Naive thymus-derived CD4-positive, alpha-beta T cell (primary cell): ENCODE data around the gene PHF20. TPM values are rescaled to one million over a fixed set of nuclear protein-coding genes. Genes with fewer than 3 reads are reported as not detected.
A peak's percentile ranks its signal among the peaks of the same experiment; 100 is the strongest.

Source experiments
- ATAC-seq: fragments of 150-1000 bp; cut with Tn5 transposase; 2 replicates; pipeline ENCODE4 v1.10.0; 2021; ENCODE audit warnings: mild to moderate bottlenecking, moderate library complexity
- CTCF ChIA-PET: fragments of 350-600 bp; sonication (Branson Sonifier 250); formaldehyde crosslinking; loops from one replicate; lab custom pipeline; 2021; ENCODE audit warnings: antibody characterized with exemption; lab: Charles Lee
- POLR2A ChIA-PET: fragments of 350-600 bp; sonication (Branson Sonifier 250); formaldehyde crosslinking; loops from one replicate; lab custom pipeline; 2021; ENCODE audit warnings: antibody characterized with exemption, inconsistent platforms; lab: Charles Lee
- DNase-seq, 9 donors: peaks; one replicate each; pipeline versions ENCODE4 v3.0.0 to v3.0.0-alpha.2; 2020 to 2022; ENCODE audit warnings: mixed read lengths in 1 of 9
- H3K27ac ChIP-seq: one replicate; pipeline ENCODE4 v1.7.0; 2013; ENCODE audit warnings: mild to moderate bottlenecking, low read depth, low read length, moderate library complexity
- H3K27me3 ChIP-seq, 2 donors: one replicate each; pipeline ENCODE4 v1.7.0; 2013; ENCODE audit warnings: low read length in 2 of 2, mild to moderate bottlenecking in 2 of 2, moderate library complexity in 2 of 2; ENCODE audit not compliant: control insufficient read depth in 2 of 2, insufficient read depth in 2 of 2
- H3K36me3 ChIP-seq, 3 experiments: 1 replicate in 2 of 3; 2 replicates in 1 of 3; pipeline ENCODE4 v1.7.0; 2013; ENCODE audit warnings: low read length in 3 of 3, mild to moderate bottlenecking in 3 of 3, moderate library complexity in 1 of 3; ENCODE audit not compliant: insufficient read depth in 3 of 3, control insufficient read depth in 2 of 3
- H3K4me1 ChIP-seq, 2 donors: one replicate each; pipeline ENCODE4 v1.7.0; 2013; ENCODE audit warnings: low read length in 2 of 2, mild to moderate bottlenecking in 2 of 2, moderate library complexity in 1 of 2; ENCODE audit not compliant: control insufficient read depth in 2 of 2, insufficient read depth in 2 of 2
- H3K4me3 ChIP-seq: 2 replicates; pipeline ENCODE4 v1.7.0; 2013; ENCODE audit warnings: mild to moderate bottlenecking, low read length
- H3K9me3 ChIP-seq, 3 experiments: 1 replicate in 2 of 3; 2 replicates in 1 of 3; pipeline ENCODE4 v1.7.0; 2013; ENCODE audit warnings: low read length in 3 of 3; ENCODE audit not compliant: control insufficient read depth in 2 of 3
- H3K27ac Mint-ChIP-seq, 9 donors: one replicate each; pipeline ENCODE4 v1.8.0; 2020 to 2022; ENCODE audit warnings: mixed read lengths in 9 of 9, mild to moderate bottlenecking in 8 of 9, moderate library complexity in 5 of 9, inconsistent platforms in 2 of 9
- H3K27me3 Mint-ChIP-seq, 5 donors: one replicate each; pipeline ENCODE4 v1.8.0; 2021 to 2022; ENCODE audit warnings: mixed read lengths in 5 of 5, mild to moderate bottlenecking in 1 of 5
- H3K36me3 Mint-ChIP-seq, 5 donors: one replicate each; pipeline ENCODE4 v1.8.0; 2020 to 2022; ENCODE audit warnings: mixed read lengths in 5 of 5, mild to moderate bottlenecking in 3 of 5, inconsistent platforms in 1 of 5
- H3K4me1 Mint-ChIP-seq, 7 donors: one replicate each; pipeline ENCODE4 v1.8.0; 2020 to 2022; ENCODE audit warnings: mixed read lengths in 7 of 7, mild to moderate bottlenecking in 3 of 7, inconsistent platforms in 1 of 7
- H3K4me3 Mint-ChIP-seq, 10 donors: one replicate each; pipeline ENCODE4 v1.8.0; 2020 to 2022; ENCODE audit warnings: mild to moderate bottlenecking in 10 of 10, mixed read lengths in 10 of 10, moderate library complexity in 6 of 10, inconsistent platforms in 2 of 10
- H3K9me3 Mint-ChIP-seq, 11 donors: one replicate each; pipeline ENCODE4 v1.8.0; 2020 to 2022; ENCODE audit warnings: mixed read lengths in 11 of 11, mild to moderate bottlenecking in 4 of 11, inconsistent platforms in 1 of 11, moderate library complexity in 1 of 11
- intact Hi-C, 2 donors: fragments of 100-400 bp; cut with micrococcal nuclease; formaldehyde crosslinking; loops; one replicate each; pipeline ENCODE4 v1.15.1; 2023
- polyA plus RNA-seq, 2 donors: library from polyadenylated mRNA; unstranded; fragments of 300-500 nt; fragmentation: Illumina TruSeq; gene quantifications; one replicate each; pipeline ENCODE4 v1.2.3, GENCODE V29; 2021
- total RNA-seq, 6 experiments: library from RNA in 5 of 6; stranded (reverse) in 5 of 6; gene quantifications; 1 replicate in 5 of 6; 2 replicates in 1 of 6; pipeline ENCODE4 v1.2.3 and lab custom pipeline; 2021 to 2026

PHF20 gene
- total and polyA plus RNA-seq, 7 experiments from 2014 or later, result 57.5 to 157 (median 99.9) TPM

- H3K9me3 Mint-ChIP-seq, result no peaks in the 10 kb centered on the region
- ChIA-PET CTCF (no interaction called here), POLR2A (no interaction called here)
- H3K4me1 Mint-ChIP-seq, result peaks cover 0 to 5% (median 0%) of the 10 kb centered on the region in 7 donors
- H3K36me3 Mint-ChIP-seq, result peaks cover 15 to 51% (median 18%) of the 10 kb centered on the region in 5 donors
- no peaks in the 10 kb centered on the region for H3K27me3 Mint-ChIP-seq
- H3K27ac Mint-ChIP-seq, result peak overlapping the region in 1 of 9 donors; percentile 17
- Histone ChIP-seq H3K4me1 (no peaks in the 10 kb centered on the region), H3K36me3 (peaks cover 17 to 65% (median 28%) of the 10 kb centered on the region in 3 experiments), H3K4me3 (no peak overlapping the region), H3K9me3 (no peaks in the 10 kb centered on the region), H3K27me3 (no peaks in the 10 kb centered on the region), H3K27ac (no peak overlapping the region)
- DNase-seq (no peak), ATAC-seq (no peak)
- H3K4me3 Mint-ChIP-seq, result no peak overlapping the region
- intact Hi-C loops, result no loop called here
Observed at GRCh38 chr20:35917077-35917476, 145.3 kb downstream of the PHF20 start.

GRCh38 chr20:35918021-35918420 lies 146.2 kb downstream of the PHF20 start:
- H3K4me1 ChIP-seq, result no peaks in the 10 kb centered on the region
- Mint-ChIP-seq H3K36me3 (peaks cover 12 to 44% (median 18%) of the 10 kb centered on the region in 5 donors), H3K27me3 (no peaks in the 10 kb centered on the region), H3K4me1 (peaks cover 0 to 5% (median 0%) of the 10 kb centered on the region in 7 donors), H3K9me3 (no peaks in the 10 kb centered on the region), H3K4me3 (no peak overlapping the region), H3K27ac (peak overlapping the region in 3 of 9 donors; percentile 32 to 54 (median 38))
- H3K27me3 ChIP-seq, result no peaks in the 10 kb centered on the region
- ChIA-PET POLR2A (no interaction called here), CTCF (no interaction called here)
- DNase-seq (no peak), ATAC-seq (no peak)
- intact Hi-C loops, result no loop called here
- peaks cover 17 to 60% (median 28%) of the 10 kb centered on the region in 3 experiments for H3K36me3 ChIP-seq
- H3K4me3 ChIP-seq, result no peak overlapping the region
- no peaks in the 10 kb centered on the region for H3K9me3 ChIP-seq
- no peak overlapping the region for H3K27ac ChIP-seq

- no peak overlapping the region for H3K4me3 Mint-ChIP-seq
- intact Hi-C loops, result no loop called here
- H3K9me3 Mint-ChIP-seq, result no peaks in the 10 kb centered on the region
- POLR2A ChIA-PET, result no interaction called here
- H3K27me3 Mint-ChIP-seq, result no peaks in the 10 kb centered on the region
- no peaks in the 10 kb centered on the region for H3K4me1 Mint-ChIP-seq
- DNase-seq, result no peak
- Histone ChIP-seq H3K4me1 (no peaks in the 10 kb centered on the region), H3K27me3 (no peaks in the 10 kb centered on the region), H3K4me3 (no peak overlapping the region), H3K27ac (no peak overlapping the region), H3K36me3 (peaks cover 9 to 51% (median 21%) of the 10 kb centered on the region in 3 experiments), H3K9me3 (no peaks in the 10 kb centered on the region)
- ATAC-seq, result no peak
- CTCF ChIA-PET, result no interaction called here
- peak overlapping the region in 2 of 9 donors; percentile 9 to 55 for H3K27ac Mint-ChIP-seq
- H3K36me3 Mint-ChIP-seq, result peaks cover 9 to 35% (median 12%) of the 10 kb centered on the region in 5 donors
Observed at GRCh38 chr20:35920523-35920922, 148.7 kb downstream of the PHF20 start.

GRCh38 chr20:35929301-35929700 lies 157.5 kb downstream of the PHF20 start:
- Histone ChIP-seq H3K4me3 (no peak overlapping the region), H3K27me3 (no peaks in the 10 kb centered on the region), H3K9me3 (no peaks in the 10 kb centered on the region), H3K4me1 (no peaks in the 10 kb centered on the region), H3K36me3 (peaks cover 16 to 68% (median 17%) of the 10 kb centered on the region in 3 experiments), H3K27ac (no peak overlapping the region)
- Mint-ChIP-seq H3K4me1 (peaks cover 0 to 13% (median 4%) of the 10 kb centered on the region in 7 donors), H3K27me3 (no peaks in the 10 kb centered on the region), H3K27ac (peak overlapping the region in 5 of 9 donors; percentile 12 to 75 (median 48)), H3K4me3 (no peak overlapping the region), H3K36me3 (peaks cover 3 to 51% (median 31%) of the 10 kb centered on the region in 5 donors), H3K9me3 (peaks cover 0 to 3% (median 0%) of the 10 kb centered on the region in 11 donors)
- intact Hi-C loops, result no loop called here
- ATAC-seq (no peak), DNase-seq (no peak)
- CTCF ChIA-PET, result no interaction called here
- POLR2A ChIA-PET, result no interaction called here

- H3K27me3 Mint-ChIP-seq, result no peaks in the 10 kb centered on the region
- H3K36me3 Mint-ChIP-seq, result peaks cover 3 to 55% (median 19%) of the 10 kb centered on the region in 5 donors
- DNase-seq (no peak), ATAC-seq (no peak)
- peak overlapping the region in 6 of 9 donors; percentile 2 to 77 (median 43) for H3K27ac Mint-ChIP-seq
- no peak overlapping the region for H3K4me3 ChIP-seq
- no peaks in the 10 kb centered on the region for H3K9me3 Mint-ChIP-seq
- H3K27ac ChIP-seq, result no peak overlapping the region
- ChIA-PET POLR2A (interaction anchor here (1.2 kb wide), 1 partner anchor 20 kb away, joined by 5 read pairs; the partner anchor contains the start of gene SCAND1), CTCF (no interaction called here)
- peaks cover 0 to 20% (median 4%) of the 10 kb centered on the region in 7 donors for H3K4me1 Mint-ChIP-seq
- H3K36me3 ChIP-seq, result peaks cover 3 to 74% (median 28%) of the 10 kb centered on the region in 3 experiments
- H3K27me3 ChIP-seq, result no peaks in the 10 kb centered on the region
- intact Hi-C loops, result no loop called here
- no peaks in the 10 kb centered on the region for H3K4me1 ChIP-seq
- no peaks in the 10 kb centered on the region for H3K9me3 ChIP-seq
- H3K4me3 Mint-ChIP-seq, result no peak overlapping the region
Observed at GRCh38 chr20:35934050-35934449, 162.2 kb downstream of the PHF20 start.

- Mint-ChIP-seq H3K27ac (no peak overlapping the region), H3K36me3 (peaks cover 5 to 37% (median 10%) of the 10 kb centered on the region in 5 donors), H3K9me3 (no peaks in the 10 kb centered on the region), H3K4me3 (no peak overlapping the region), H3K27me3 (no peaks in the 10 kb centered on the region), H3K4me1 (peaks cover 0 to 11% (median 0%) of the 10 kb centered on the region in 7 donors)
- CTCF ChIA-PET, result no interaction called here
- Histone ChIP-seq H3K36me3 (peaks cover 5 to 77% (median 33%) of the 10 kb centered on the region in 3 experiments), H3K4me1 (no peaks in the 10 kb centered on the region), H3K27me3 (no peaks in the 10 kb centered on the region), H3K4me3 (no peak overlapping the region), H3K9me3 (no peaks in the 10 kb centered on the region), H3K27ac (no peak overlapping the region)
- ATAC-seq (no peak), DNase-seq (no peak)
- intact Hi-C loops, result no loop called here
- POLR2A ChIA-PET, result no interaction called here
Observed at GRCh38 chr20:35939264-35939663, 167.4 kb downstream of the PHF20 start.

GRCh38 chr20:35941620-35942019 lies 169.8 kb downstream of the PHF20 start:
- H3K9me3 ChIP-seq, result no peaks in the 10 kb centered on the region
- H3K4me3 ChIP-seq, result no peak overlapping the region
- ChIA-PET POLR2A (interaction anchor here (1.7 to 1.8 kb wide), 2 partner anchors 12 to 14 kb away, joined by 4 to 15 read pairs; partner anchors contain the start of gene SCAND1), CTCF (interaction anchor here (1.8 kb wide), 1 partner anchor 13 kb away, joined by 6 read pairs; the partner anchor contains the start of gene SCAND1)
- H3K27ac ChIP-seq, result no peak overlapping the region
- Mint-ChIP-seq H3K27ac (peak overlapping the region in 6 of 9 donors; percentile 1 to 81 (median 31)), H3K9me3 (no peaks in the 10 kb centered on the region), H3K4me1 (peaks cover 0 to 4% (median 0%) of the 10 kb centered on the region in 7 donors), H3K4me3 (no peak overlapping the region), H3K27me3 (no peaks in the 10 kb centered on the region), H3K36me3 (peaks cover 5 to 35% (median 13%) of the 10 kb centered on the region in 5 donors)
- H3K4me1 ChIP-seq, result no peaks in the 10 kb centered on the region
- no peaks in the 10 kb centered on the region for H3K27me3 ChIP-seq
- intact Hi-C loops, result no loop called here
- no peak for ATAC-seq
- no peak for DNase-seq
- H3K36me3 ChIP-seq, result peaks cover 5 to 77% (median 35%) of the 10 kb centered on the region in 3 experiments
